Stimulated activated naive CD8-positive, alpha-beta T cell treated with anti-CD3 and anti-CD28 coated beads, Interleukin-15, Interleukin-2, amounts not matched to agents 100 ng/mL and 50 ng/mL, for 24 hours (primary cell): Measurements from ENCODE around the gene DCK.
"Not testable (repeated sequence)": the region's sequence is repeated elsewhere in the genome, so short reads cannot be mapped to it uniquely, and the experiment has no call there.

Experiments used
- H3K27ac Mint-ChIP-seq: one replicate; pipeline ENCODE4 v1.8.0; 2021; ENCODE audit warnings: mild to moderate bottlenecking, mixed read lengths
- H3K27me3 Mint-ChIP-seq: one replicate; pipeline ENCODE4 v1.8.0; 2021; ENCODE audit warnings: mixed read lengths
- H3K36me3 Mint-ChIP-seq: one replicate; pipeline ENCODE4 v1.8.0; 2021; ENCODE audit warnings: low read depth, mixed read lengths
- H3K4me1 Mint-ChIP-seq: one replicate; pipeline ENCODE4 v1.8.0; 2021; ENCODE audit warnings: low read depth, mixed read lengths
- H3K4me3 Mint-ChIP-seq: one replicate; pipeline ENCODE4 v1.8.0; 2021; ENCODE audit warnings: mild to moderate bottlenecking, mixed read lengths
- H3K9me3 Mint-ChIP-seq: one replicate; pipeline ENCODE4 v1.8.0; 2021; ENCODE audit warnings: mixed read lengths

Gene DCK

GRCh38 chr4:70992391-70992881 is 1.0 kb upstream of the DCK start:
- Mint-ChIP-seq H3K27me3 (no peaks in the 10 kb centered on the region), H3K4me3 (peak overlapping the region; percentile 95), H3K9me3 (no peaks in the 10 kb centered on the region), H3K27ac (peak overlapping the region; percentile 94), H3K4me1 (peaks cover 40% of the 10 kb centered on the region), H3K36me3 (peaks cover 25% of the 10 kb centered on the region)

- Mint-ChIP-seq H3K27me3 (no peaks in the 10 kb centered on the region), H3K4me3 (peak overlapping the region; percentile 95), H3K4me1 (peaks cover 53% of the 10 kb centered on the region), H3K36me3 (peaks cover 40% of the 10 kb centered on the region), H3K9me3 (no peaks in the 10 kb centered on the region), H3K27ac (peak overlapping the region; percentile 88)
These were observed 569 bp downstream of the DCK start for GRCh38 chr4:70994069-70994366.

GRCh38 chr4:70994387-70995099 is 1.1 kb downstream of the DCK start:
- peaks cover 59% of the 10 kb centered on the region for H3K4me1 Mint-ChIP-seq
- H3K9me3 Mint-ChIP-seq, result peaks cover 1% of the 10 kb centered on the region
- H3K4me3 Mint-ChIP-seq, result peak overlapping the region; percentile 95
- H3K27ac Mint-ChIP-seq, result peak overlapping the region; percentile 88
- H3K36me3 Mint-ChIP-seq, result peaks cover 45% of the 10 kb centered on the region
- no peaks in the 10 kb centered on the region for H3K27me3 Mint-ChIP-seq

GRCh38 chr4:70996018-70996360 is 2.5 kb downstream of the DCK start:
- peaks cover 6% of the 10 kb centered on the region for H3K9me3 Mint-ChIP-seq
- H3K36me3 Mint-ChIP-seq, result peaks cover 60% of the 10 kb centered on the region
- H3K27ac Mint-ChIP-seq, result peak overlapping the region; percentile 88
- H3K27me3 Mint-ChIP-seq, result no peaks in the 10 kb centered on the region
- peak overlapping the region; percentile 95 for H3K4me3 Mint-ChIP-seq
- H3K4me1 Mint-ChIP-seq, result peaks cover 73% of the 10 kb centered on the region

DNA sequence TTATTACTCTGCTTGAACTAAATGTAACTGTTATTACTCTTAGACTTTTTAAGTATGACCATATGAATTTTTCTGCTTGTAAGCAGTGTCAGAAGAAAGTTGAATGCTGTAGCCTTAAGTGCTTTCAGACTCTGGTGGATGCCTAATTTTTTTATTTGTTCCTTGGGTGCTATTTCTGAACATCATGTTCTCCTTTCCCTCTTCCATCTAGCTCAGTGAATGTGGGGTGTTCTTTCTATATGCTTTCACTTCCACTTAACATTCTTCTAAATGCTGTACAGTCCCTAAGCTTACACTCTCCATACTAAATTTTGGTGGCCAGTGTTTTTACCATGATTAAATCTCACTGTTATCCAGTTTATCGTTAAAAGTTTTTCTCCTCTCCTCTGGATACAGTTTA is 3.6 kb downstream of the DCK start:
- peak overlapping the region; percentile 88 for H3K27ac Mint-ChIP-seq
- H3K9me3 Mint-ChIP-seq, result peaks cover 8% of the 10 kb centered on the region
- peaks cover 84% of the 10 kb centered on the region for H3K4me1 Mint-ChIP-seq
- peak overlapping the region; percentile 95 for H3K4me3 Mint-ChIP-seq
- peaks cover 70% of the 10 kb centered on the region for H3K36me3 Mint-ChIP-seq
- no peaks in the 10 kb centered on the region for H3K27me3 Mint-ChIP-seq

GRCh38 chr4:70997546-70997945 is 4.1 kb downstream of the DCK start:
- Mint-ChIP-seq H3K4me1 (peaks cover 87% of the 10 kb centered on the region), H3K9me3 (peaks cover 8% of the 10 kb centered on the region), H3K4me3 (peak overlapping the region; percentile 95), H3K27me3 (no peaks in the 10 kb centered on the region), H3K36me3 (peaks cover 74% of the 10 kb centered on the region), H3K27ac (peak overlapping the region; percentile 88)

GRCh38 chr4:70999639-71000038 is 6.2 kb downstream of the DCK start:
- H3K4me1 Mint-ChIP-seq, result peaks cover 97% of the 10 kb centered on the region
- H3K27me3 Mint-ChIP-seq, H3K4me3 Mint-ChIP-seq, H3K27ac Mint-ChIP-seq, H3K9me3 Mint-ChIP-seq: not testable (repeated sequence)
- H3K36me3 Mint-ChIP-seq, result peaks cover 82% of the 10 kb centered on the region

GRCh38 chr4:71001363-71001762 is 7.9 kb downstream of the DCK start:
- H3K36me3 Mint-ChIP-seq, result peaks cover 67% of the 10 kb centered on the region

DNA sequence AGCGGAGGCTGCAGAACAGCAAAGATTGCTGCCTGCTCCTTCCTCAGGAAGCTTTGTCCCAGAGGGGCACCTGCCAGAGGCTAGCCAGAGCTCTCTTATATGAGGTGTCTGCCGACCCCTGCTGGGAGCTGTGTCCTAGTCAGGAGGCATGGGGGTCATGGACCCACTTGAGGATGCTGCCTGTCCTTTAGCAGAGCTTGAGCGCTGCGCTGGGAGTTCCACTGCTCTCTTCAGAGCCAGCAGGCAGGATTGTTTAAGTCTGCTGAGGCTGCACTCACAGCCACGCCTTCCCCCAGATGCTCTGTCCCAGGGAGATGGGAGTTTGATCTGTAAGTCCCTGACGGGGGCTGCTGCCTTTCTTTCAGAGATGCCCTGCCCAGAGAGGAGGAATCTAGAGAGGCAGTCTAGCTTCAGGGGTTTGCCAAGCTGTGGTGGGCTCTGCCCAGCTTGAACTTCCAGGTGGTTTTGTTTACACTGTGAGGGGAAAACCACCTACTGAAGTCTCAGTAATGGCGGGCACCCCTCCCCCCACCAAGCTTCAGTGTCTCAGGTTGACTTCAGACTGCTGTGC is 10.9 kb downstream of the DCK start:
- no peaks in the 10 kb centered on the region for H3K27me3 Mint-ChIP-seq
- H3K9me3 Mint-ChIP-seq, result peaks cover 8% of the 10 kb centered on the region
- H3K36me3 Mint-ChIP-seq, result peaks cover 52% of the 10 kb centered on the region
- H3K4me3 Mint-ChIP-seq, result peak overlapping the region; percentile 43
- peak overlapping the region; percentile 86 for H3K27ac Mint-ChIP-seq
- peaks cover 86% of the 10 kb centered on the region for H3K4me1 Mint-ChIP-seq

More at GRCh38 chr4:71001363-71001762, 7.9 kb downstream of the DCK start:
- not testable (repeated sequence) for H3K4me3 Mint-ChIP-seq, H3K27me3 Mint-ChIP-seq, H3K9me3 Mint-ChIP-seq
- Mint-ChIP-seq H3K4me1 (peaks cover 92% of the 10 kb centered on the region), H3K27ac (peak overlapping the region; percentile 6)

- H3K9me3 Mint-ChIP-seq, H3K27me3 Mint-ChIP-seq: not testable (repeated sequence)
- Mint-ChIP-seq H3K27ac (peak overlapping the region; percentile 86), H3K36me3 (peaks cover 46% of the 10 kb centered on the region), H3K4me1 (peaks cover 86% of the 10 kb centered on the region), H3K4me3 (peak overlapping the region; percentile 43)
These were observed 11.6 kb downstream of the DCK start for GRCh38 chr4:71005025-71005424.

- Mint-ChIP-seq H3K4me3 (peak overlapping the region; percentile 61), H3K4me1 (peaks cover 75% of the 10 kb centered on the region), H3K27ac (peak overlapping the region; percentile 86), H3K36me3 (peaks cover 32% of the 10 kb centered on the region), H3K9me3 (no peaks in the 10 kb centered on the region), H3K27me3 (no peaks in the 10 kb centered on the region)
These were observed 12.9 kb downstream of the DCK start for GRCh38 chr4:71006203-71006907.

GRCh38 chr4:71008196-71008595 is 14.7 kb downstream of the DCK start:
- peak overlapping the region; percentile 51 for H3K27ac Mint-ChIP-seq
- no peaks in the 10 kb centered on the region for H3K27me3 Mint-ChIP-seq
- H3K4me1 Mint-ChIP-seq, result peaks cover 57% of the 10 kb centered on the region
- no peak overlapping the region for H3K4me3 Mint-ChIP-seq
- no peaks in the 10 kb centered on the region for H3K9me3 Mint-ChIP-seq
- peaks cover 23% of the 10 kb centered on the region for H3K36me3 Mint-ChIP-seq

DNA sequence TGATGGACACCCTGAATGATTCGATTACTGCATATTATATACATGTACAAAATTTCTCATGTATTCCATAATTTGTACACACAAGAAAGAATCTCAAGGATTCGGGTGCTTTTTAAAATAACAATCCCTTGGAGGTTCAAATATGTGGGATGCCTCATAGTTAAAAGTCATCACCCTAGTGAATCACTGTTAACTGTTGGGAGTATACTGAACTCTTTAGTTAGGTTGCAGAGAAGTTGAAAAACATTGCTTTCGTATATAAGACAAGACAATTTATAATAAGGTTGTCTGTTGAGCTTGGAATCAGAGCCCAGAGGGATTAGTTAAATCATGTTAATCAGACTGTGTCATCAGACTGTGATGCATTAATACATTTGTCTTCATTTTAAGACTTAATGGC is 15.6 kb downstream of the DCK start:
- no peaks in the 10 kb centered on the region for H3K27me3 Mint-ChIP-seq
- peaks cover 48% of the 10 kb centered on the region for H3K4me1 Mint-ChIP-seq
- peak overlapping the region; percentile 41 for H3K27ac Mint-ChIP-seq
- no peaks in the 10 kb centered on the region for H3K9me3 Mint-ChIP-seq
- no peak overlapping the region for H3K4me3 Mint-ChIP-seq
- H3K36me3 Mint-ChIP-seq, result peaks cover 26% of the 10 kb centered on the region

- no peaks in the 10 kb centered on the region for H3K27me3 Mint-ChIP-seq
- H3K36me3 Mint-ChIP-seq, result peaks cover 26% of the 10 kb centered on the region
- no peak overlapping the region for H3K4me3 Mint-ChIP-seq
- peak overlapping the region; percentile 65 for H3K27ac Mint-ChIP-seq
- no peaks in the 10 kb centered on the region for H3K9me3 Mint-ChIP-seq
- peaks cover 39% of the 10 kb centered on the region for H3K4me1 Mint-ChIP-seq
These were observed 16.6 kb downstream of the DCK start for GRCh38 chr4:71009890-71010588.

GRCh38 chr4:71011451-71011850 is 18.0 kb downstream of the DCK start:
- Mint-ChIP-seq H3K4me3 (no peak overlapping the region), H3K27ac (no peak overlapping the region), H3K36me3 (peaks cover 36% of the 10 kb centered on the region), H3K27me3 (no peaks in the 10 kb centered on the region), H3K9me3 (no peaks in the 10 kb centered on the region), H3K4me1 (peaks cover 30% of the 10 kb centered on the region)
